WTC11 (cell line): Measurements from ENCODE around the gene SLC13A3.

Experiments used
- ATF3 ChIP-seq: sonication (generic); formaldehyde crosslinking; conservative IDR thresholded peaks from 2 replicates; pipeline ENCODE4 v1.8.1; 2022; ENCODE audit warnings: mild to moderate bottlenecking, missing genetic modification reagents
- CTCF ChIP-seq: fragments of 200-600 bp; IDR thresholded peaks from 2 replicates; pipeline ENCODE4 v1.8.0; 2022; ENCODE audit warnings: antibody characterized with exemption
- PRDM15 ChIP-seq: sonication (generic); formaldehyde crosslinking; IDR thresholded peaks from 2 replicates; pipeline ENCODE4 v1.8.0; 2022; ENCODE audit warnings: missing genetic modification reagents
- USF2 ChIP-seq: sonication (generic); formaldehyde crosslinking; IDR thresholded peaks from 2 replicates; pipeline ENCODE4 v1.8.1; 2023; ENCODE audit warnings: mild to moderate bottlenecking, missing genetic modification reagents, moderate library complexity

- TF ChIP-seq PRDM15 (CRISPR knock-in tag) (no peak), USF2 (CRISPR knock-in tag) (no peak), CTCF (no peak), ATF3 (CRISPR knock-in tag) (no peak)
Measured at GRCh38 chr20:46549188-46549972, 101.9 kb downstream of the SLC13A3 start.
